Gastrocnemius medialis (tissue), 4 donors: Measurements from ENCODE around the gene SCMH1. TPM values are rescaled to one million over a fixed set of nuclear protein-coding genes. Genes with fewer than 3 reads are reported as not detected.

Experiments used
- ATAC-seq, 2 donors: fragments of 150-250 bp; one replicate each; pipeline ENCODE4 v1.9.1; 2016
- DNase-seq, 2 donors: peaks; one replicate each; pipeline ENCODE4 v3.0.0-alpha.2; 2019
- H3K27ac ChIP-seq, 4 donors: fragments of 200-600 bp; sonication (generic); 1 replicate in 1 of 4; 2 replicates in 3 of 4; pipeline ENCODE4 v1.5.1; 2016 to 2018; ENCODE audit warnings: mild to moderate bottlenecking in 2 of 4, moderate library complexity in 1 of 4
- H3K27me3 ChIP-seq, 3 donors: fragments of 200-600 bp; sonication (generic) in 2 of 3; 1 replicate in 1 of 3; 2 replicates in 2 of 3; pipeline versions ENCODE4 v1.5.1 to v1.6.0; 2016 to 2019; ENCODE audit warnings: mild to moderate bottlenecking in 1 of 3, moderate library complexity in 1 of 3
- H3K36me3 ChIP-seq, 2 donors: fragments of 200-600 bp; sonication (generic) in 1 of 2; one replicate each; pipeline ENCODE4 v1.5.1; 2017 to 2018
- H3K4me1 ChIP-seq, 2 donors: fragments of 200-600 bp; sonication (generic) in 1 of 2; one replicate each; pipeline ENCODE4 v1.5.1; 2016 to 2017; ENCODE audit warnings: mild to moderate bottlenecking in 2 of 2
- H3K4me3 ChIP-seq, 4 donors: fragments of 200-600 bp; sonication (generic) in 3 of 4; 1 replicate in 1 of 4; 2 replicates in 3 of 4; pipeline ENCODE4 v1.5.1; 2016 to 2019; ENCODE audit warnings: mild to moderate bottlenecking in 2 of 4
- H3K9me3 ChIP-seq, 3 donors: fragments of 200-600 bp; sonication (generic) in 2 of 3; 1 replicate in 1 of 3; 2 replicates in 2 of 3; pipeline ENCODE4 v1.5.1; 2016 to 2019
- POLR2A ChIP-seq, 2 donors: fragments of 450-650 bp; IDR thresholded peaks; one replicate each; pipeline ENCODE4 v1.6.1; 2017; ENCODE audit warnings: antibody characterized with exemption in 2 of 2, mild to moderate bottlenecking in 2 of 2, moderate library complexity in 2 of 2
- in situ Hi-C, 4 donors: fragments of 200-750 bp; cut with MboI; loops; one replicate each; pipeline versions ENCODE4 v1.15.0 to v1.8.0; 2017; ENCODE audit warnings: low sequenced_read_pairs in 4 of 4
- intact Hi-C: fragments of 100-400 bp; cut with DNase I; formaldehyde crosslinking; loops from one replicate; pipeline ENCODE4 v1.15.1; 2023; ENCODE audit warnings: low total_unique reads
- total RNA-seq, 4 donors: library from RNA; depleted of rRNA; stranded (reverse); fragments of >200 nt; gene quantifications; one replicate each; pipeline versions ENCODE4 v1.1.0 to v1.2.3, GENCODE V29; 2016
- TF ChIP-seq, protein P1 (sequence below), 5 experiments: fragments of 450-650 bp in 3 of 5; fragments of 200-600 bp in 2 of 5; sonication (generic) in 2 of 5; IDR thresholded peaks in 4 of 5; conservative IDR thresholded peaks in 1 of 5; 1 replicate in 4 of 5; 2 replicates in 1 of 5; pipeline ENCODE4 v1.5.1; 2016 to 2019; ENCODE audit warnings: antibody characterized with exemption in 5 of 5, mild to moderate bottlenecking in 3 of 5, moderate library complexity in 3 of 5

Gene SCMH1
- total RNA-seq, 4 donors from 2014 or later = 17.1 to 29.4 (median 25.5) TPM

DNA sequence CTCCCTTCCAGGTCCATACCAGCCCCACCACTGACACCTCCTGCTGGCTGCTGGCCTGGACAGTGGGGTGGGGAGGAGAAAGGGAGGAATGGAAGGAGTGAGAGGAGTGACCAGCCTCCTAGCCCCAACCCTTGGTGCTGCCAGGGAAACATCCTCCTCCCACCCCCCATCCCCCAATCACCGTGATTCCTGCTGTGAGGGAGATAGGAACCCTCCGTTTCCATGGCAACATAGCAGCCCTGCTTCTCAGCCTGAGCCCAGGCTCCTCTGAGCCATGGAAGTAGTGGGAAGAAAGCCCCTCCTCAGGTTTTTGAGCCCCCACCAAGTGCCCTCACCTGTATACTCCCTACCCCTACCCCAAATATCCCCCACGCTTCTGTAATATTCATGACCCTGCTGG is 44.4 kb upstream of the SCMH1 start:
- H3K27ac ChIP-seq = no peak overlapping the region
- in situ Hi-C loops (no loop called here), intact Hi-C loops (no loop called here)
- ATAC-seq = no peak
- no peak overlapping the region for H3K4me3 ChIP-seq
- TF ChIP-seq POLR2A (IDR thresholded peaks at IDR 0.05) = no peak
- TF ChIP-seq, protein P1, sequence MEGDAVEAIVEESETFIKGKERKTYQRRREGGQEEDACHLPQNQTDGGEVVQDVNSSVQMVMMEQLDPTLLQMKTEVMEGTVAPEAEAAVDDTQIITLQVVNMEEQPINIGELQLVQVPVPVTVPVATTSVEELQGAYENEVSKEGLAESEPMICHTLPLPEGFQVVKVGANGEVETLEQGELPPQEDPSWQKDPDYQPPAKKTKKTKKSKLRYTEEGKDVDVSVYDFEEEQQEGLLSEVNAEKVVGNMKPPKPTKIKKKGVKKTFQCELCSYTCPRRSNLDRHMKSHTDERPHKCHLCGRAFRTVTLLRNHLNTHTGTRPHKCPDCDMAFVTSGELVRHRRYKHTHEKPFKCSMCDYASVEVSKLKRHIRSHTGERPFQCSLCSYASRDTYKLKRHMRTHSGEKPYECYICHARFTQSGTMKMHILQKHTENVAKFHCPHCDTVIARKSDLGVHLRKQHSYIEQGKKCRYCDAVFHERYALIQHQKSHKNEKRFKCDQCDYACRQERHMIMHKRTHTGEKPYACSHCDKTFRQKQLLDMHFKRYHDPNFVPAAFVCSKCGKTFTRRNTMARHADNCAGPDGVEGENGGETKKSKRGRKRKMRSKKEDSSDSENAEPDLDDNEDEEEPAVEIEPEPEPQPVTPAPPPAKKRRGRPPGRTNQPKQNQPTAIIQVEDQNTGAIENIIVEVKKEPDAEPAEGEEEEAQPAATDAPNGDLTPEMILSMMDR (IDR thresholded peaks at IDR 0.05 in 4 of 5, conservative IDR thresholded peaks at IDR 0.05 in 1 of 5) = no peak
- H3K9me3 ChIP-seq = no peaks in the 10 kb centered on the region
- no peaks in the 10 kb centered on the region for H3K4me1 ChIP-seq
- no peak for DNase-seq
- H3K27me3 ChIP-seq = peaks cover 0 to 5% (median 0%) of the 10 kb centered on the region in 3 donors
- H3K36me3 ChIP-seq = no peaks in the 10 kb centered on the region

DNA sequence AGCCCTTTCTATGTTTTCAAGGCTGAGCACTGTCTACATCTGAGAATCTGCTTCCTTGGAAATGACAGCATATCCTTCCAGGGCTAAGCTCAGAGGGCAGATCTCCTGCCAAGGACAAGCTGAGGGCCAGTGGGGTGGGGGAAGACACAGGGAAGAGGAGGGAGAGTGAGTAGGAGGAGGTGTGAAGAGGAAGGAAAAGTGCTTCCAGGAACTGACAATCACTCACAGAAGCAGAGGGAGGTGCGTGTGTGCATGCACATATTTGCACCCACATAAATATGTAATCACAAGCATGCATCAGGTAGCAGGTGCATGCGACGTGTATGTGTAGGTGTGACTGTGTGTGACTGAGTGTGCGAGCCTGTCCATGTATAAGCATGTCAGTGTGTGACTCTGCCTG is 43.7 kb upstream of the SCMH1 start:
- in situ Hi-C loops = no loop called here
- no peak for TF ChIP-seq POLR2A (IDR thresholded peaks at IDR 0.05)
- TF ChIP-seq, protein P1 (IDR thresholded peaks at IDR 0.05 in 4 of 5, conservative IDR thresholded peaks at IDR 0.05 in 1 of 5) = no peak

DNA sequence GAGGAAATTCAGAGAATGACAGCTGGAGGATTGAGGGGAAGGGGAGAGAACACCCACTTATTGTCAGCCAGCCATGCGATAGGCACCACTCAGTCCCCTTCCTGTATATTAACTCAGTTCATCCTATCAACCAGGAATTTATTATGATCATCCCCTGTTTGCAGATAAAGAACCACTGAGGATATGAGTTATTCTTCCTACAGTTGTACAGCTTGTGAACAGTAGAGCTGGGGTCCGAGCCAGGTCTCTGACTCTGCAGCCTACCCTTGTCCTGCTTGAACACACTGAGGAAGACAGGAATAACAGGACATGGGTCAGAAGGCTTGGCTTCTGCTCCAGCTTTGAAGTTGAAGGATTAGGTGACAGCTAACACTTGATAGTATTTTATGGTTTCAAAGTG is 42.0 kb upstream of the SCMH1 start:
- Histone ChIP-seq H3K9me3 (no peaks in the 10 kb centered on the region), H3K4me1 (no peaks in the 10 kb centered on the region), H3K4me3 (no peak overlapping the region), H3K36me3 (no peaks in the 10 kb centered on the region), H3K27me3 (no peaks in the 10 kb centered on the region), H3K27ac (no peak overlapping the region)
- in situ Hi-C loops (no loop called here), intact Hi-C loops (loop anchor here (5.0 kb wide), 2 partner anchors 133 to 148 kb away; no protein-coding TSS in a partner anchor)
- ATAC-seq (no peak), DNase-seq (no peak)
- TF ChIP-seq, protein P1 (IDR thresholded peaks at IDR 0.05 in 4 of 5, conservative IDR thresholded peaks at IDR 0.05 in 1 of 5) = no peak
- no peak for TF ChIP-seq POLR2A (IDR thresholded peaks at IDR 0.05)

More for the DNA sequence above, 43.7 kb upstream of the SCMH1 start:
- no peaks in the 10 kb centered on the region for H3K36me3 ChIP-seq
- intact Hi-C loops = no loop called here
- H3K9me3 ChIP-seq = no peaks in the 10 kb centered on the region
- no peaks in the 10 kb centered on the region for H3K4me1 ChIP-seq
- H3K27ac ChIP-seq = no peak overlapping the region
- no peak for DNase-seq
- H3K27me3 ChIP-seq = peaks cover 0 to 5% (median 0%) of the 10 kb centered on the region in 3 donors
- no peak for ATAC-seq
- H3K4me3 ChIP-seq = no peak overlapping the region

DNA sequence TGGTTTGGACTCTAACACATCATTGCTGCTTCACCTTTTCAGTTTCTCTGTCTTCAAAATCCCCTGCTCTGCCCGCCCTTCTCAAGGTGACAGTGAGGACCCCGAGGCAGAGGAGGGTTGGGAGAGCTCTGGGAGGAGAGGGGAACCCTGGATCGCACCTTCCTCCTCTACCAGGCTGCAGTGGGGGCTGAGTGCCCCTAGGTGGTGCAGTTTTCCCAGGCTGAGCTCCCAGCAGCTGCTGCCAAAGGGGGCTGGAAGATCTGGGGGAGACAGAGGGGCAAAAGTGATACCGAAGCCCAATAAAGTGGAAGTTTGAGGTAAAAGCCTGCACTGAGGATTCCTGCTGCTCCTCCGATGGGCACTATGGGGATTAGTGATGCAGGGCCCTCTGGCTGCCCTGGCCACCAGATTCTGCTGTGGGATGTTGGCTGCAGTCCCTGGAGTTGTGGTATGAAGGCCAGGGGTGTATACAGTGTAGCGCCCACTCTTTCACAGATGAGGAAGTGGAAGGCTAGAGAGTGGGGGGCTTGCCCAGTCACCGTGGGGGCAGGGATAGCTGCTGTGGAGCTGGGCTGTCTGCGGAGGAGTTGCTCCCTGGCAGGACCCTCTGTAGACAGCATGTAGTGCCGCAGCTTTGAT is 40.7 kb upstream of the SCMH1 start:
- H3K4me3 ChIP-seq = no peak overlapping the region
- peak in 1 of 2 donors; percentile 71 for ATAC-seq
- no peaks in the 10 kb centered on the region for H3K9me3 ChIP-seq
- no peaks in the 10 kb centered on the region for H3K4me1 ChIP-seq
- H3K27me3 ChIP-seq = no peaks in the 10 kb centered on the region
- in situ Hi-C loops (no loop called here), intact Hi-C loops (loop anchor here (5.0 kb wide), 2 partner anchors 135 to 150 kb away; no protein-coding TSS in a partner anchor)
- no peak overlapping the region for H3K27ac ChIP-seq
- DNase-seq = no peak
- no peaks in the 10 kb centered on the region for H3K36me3 ChIP-seq
- TF ChIP-seq, protein P1 (IDR thresholded peaks at IDR 0.05 in 4 of 5, conservative IDR thresholded peaks at IDR 0.05 in 1 of 5) = peak; percentile 62 to 74 (median 65)
- no peak for TF ChIP-seq POLR2A (IDR thresholded peaks at IDR 0.05)
